Stimulated activated CD8-positive, alpha-beta memory T cell treated with anti-CD3 and anti-CD28 coated beads, Interleukin-7, amount 100 ng/mL, for 24 hours (primary cell): ENCODE results near the gene MIS18A.
"Not testable (repeated sequence)": the region's sequence is repeated elsewhere in the genome, so short reads cannot be mapped to it uniquely, and the experiment has no call there.

Experiments used
- DNase-seq: peaks from one replicate; pipeline ENCODE4 v3.0.0-alpha.2; 2020; ENCODE audit warnings: low read depth

MIS18A gene

DNA sequence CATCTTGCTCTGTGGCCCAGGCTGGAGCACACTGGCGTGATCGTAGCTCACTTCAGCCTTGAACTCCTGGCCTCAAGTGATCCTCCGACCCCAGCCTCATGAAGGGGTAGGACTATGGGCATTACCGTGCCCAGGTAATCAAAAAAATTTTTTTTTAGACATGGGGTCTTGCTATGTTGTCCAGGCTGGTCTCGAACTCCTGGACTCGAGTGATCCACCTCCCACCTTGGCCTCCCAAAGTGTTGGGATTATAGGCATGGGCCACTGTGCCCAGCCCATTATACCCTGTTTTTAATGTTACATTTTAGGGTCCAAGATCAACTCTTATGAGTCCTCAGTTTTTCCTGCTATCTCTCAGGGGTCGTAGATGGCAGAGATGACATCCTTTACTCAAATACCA lies 26.1 kb upstream of the MIS18A start:
- DNase-seq = no peak

DNA sequence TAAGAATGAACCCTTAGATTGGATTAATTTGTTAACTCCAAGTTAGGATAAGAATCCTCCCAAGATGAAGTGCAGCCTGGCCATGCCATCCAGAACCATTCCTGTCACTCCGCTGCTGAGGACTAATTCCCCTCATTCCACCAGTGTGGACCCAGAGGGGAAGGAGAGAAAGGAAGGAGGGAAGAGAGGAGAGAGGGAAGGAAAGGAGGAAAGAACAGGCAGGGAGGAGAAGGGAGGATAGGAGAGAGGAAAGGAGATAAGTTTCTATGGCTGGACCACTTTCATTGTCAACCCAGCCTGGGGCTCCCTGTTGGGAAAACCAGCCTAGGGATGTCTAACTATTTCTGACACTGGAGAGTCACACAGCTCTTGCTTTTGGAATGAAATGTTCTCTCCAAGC lies 24.5 kb upstream of the MIS18A start:
- no peak for DNase-seq

DNA sequence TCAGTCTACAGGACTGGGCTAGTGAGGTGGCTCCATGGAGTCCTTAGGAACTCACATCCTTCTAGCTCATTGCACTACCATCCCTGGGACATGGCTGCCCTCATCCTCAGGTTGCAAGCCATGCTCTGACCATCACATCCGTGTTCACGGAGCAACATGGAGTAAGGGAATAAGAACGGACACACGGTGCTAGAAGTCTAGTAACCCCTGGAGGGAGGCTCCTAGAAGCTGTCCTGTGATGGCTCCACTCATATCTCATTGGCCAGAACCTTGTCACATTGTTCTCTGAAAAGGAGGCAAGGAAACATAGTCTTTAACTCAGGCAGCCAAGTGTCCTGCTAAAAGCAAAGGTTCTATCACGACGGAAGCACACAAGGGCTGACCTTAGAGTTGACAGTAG lies 23.7 kb upstream of the MIS18A start:
- no peak for DNase-seq

DNA sequence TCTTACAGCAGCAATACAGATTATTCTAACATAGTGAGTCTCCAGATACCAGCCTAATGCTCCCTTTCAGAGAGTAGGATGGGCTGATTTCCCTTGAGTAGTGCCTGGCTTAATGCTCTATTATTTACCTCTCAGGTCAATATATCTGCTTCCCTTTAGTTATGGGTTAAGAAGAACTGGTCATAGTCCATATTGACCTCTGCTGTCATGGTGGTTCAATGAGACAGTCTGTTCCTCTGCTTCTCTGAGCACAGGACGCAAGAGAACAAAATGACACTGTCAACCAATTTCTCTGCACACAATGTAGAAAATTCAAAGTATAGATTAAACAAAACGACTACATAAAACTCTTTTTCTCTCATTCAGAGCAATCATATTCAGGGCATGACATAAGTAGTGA lies 22.7 kb upstream of the MIS18A start:
- no peak for DNase-seq

DNA sequence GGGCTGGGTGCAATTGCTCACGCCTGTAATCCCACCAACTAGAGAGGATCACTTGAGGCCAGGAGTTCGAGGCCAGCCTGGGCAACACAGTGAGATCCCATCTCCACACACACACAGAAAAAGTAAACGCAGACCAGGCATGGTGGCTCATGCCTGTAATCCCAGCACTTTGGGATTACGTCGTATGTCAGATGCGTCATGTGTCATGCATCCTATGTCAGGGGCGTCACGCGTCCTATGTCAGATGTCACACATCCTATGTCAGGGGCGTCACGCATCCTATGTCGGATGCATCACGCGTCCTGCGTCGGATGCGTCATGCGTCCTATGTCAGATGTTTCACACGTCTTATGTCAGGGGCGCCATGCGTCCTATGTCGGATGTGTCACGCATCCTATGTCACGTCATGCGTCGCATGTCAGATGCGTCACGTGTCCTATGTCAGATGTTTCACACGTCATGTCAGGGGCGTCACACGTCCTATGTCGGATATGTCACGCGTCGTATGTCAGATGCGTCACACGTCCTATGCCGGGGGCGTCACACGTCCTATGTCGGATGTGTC lies 21.4 kb upstream of the MIS18A start:
- no peak for DNase-seq

DNA sequence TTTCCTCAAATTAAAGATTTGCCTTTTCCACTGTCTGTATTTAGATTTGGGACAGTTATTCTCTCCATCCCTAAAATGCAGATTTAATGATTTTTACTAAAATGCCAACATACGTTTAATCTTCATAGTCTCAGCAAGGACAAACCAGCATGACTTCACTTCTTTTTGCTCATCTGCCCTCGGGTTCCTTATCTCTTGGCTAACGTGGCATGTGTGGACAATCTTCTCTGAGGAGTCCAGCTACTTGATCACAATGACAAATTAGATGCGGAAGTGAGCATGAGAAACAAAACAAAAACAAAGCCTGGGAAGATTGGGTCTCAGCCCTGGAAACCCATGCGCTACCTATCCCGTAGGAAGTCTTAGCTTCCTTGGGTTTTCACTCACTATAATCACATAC lies 20.8 kb upstream of the MIS18A start:
- no peak for DNase-seq

DNA sequence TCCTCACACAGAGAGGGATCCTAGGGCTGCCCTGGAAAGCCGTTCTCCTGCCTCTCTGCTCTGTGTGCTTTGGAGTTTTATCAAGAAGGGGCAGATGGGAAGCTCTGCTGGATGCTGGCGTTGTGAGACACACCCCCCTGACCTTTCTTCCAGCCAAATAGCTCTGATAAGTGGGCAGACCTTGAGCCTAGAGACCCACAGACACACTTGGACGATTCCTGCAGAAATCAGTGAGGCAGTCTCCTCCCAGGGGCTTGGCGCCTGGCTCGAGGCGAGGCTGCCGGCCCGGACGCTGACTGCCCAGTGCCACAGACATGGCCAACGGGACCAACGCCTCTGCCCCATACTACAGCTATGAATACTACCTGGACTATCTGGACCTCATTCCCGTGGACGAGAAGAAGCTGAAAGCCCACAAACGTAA lies 19.8 kb upstream of the MIS18A start, which contains the start of gene MRAP:
Gene MRAP, plus strand, starts transcription at position 198 of the 424 bp plus-strand sequence. Its CDS starts 117 bp downstream, at position 315.
- no peak for DNase-seq

DNA sequence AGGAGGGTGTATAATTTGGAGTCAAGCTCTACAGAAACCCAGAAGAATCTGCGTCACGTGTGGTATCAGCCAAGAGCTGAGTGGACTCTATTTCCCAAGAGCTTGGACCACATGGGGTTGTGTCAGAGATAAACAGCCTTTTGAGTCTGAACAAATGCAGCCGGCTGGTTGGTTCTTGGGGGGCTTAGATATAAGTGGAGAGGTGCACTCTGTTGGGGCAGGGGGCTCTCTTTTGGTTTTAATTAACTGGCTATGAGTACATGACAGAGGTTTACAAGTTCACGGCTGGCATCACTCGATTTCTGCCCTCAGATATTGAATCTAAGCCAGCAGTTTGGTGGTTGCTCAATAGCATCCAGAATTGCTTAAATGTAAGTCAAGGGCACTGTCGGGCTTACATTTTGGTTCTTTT lies 19.3 kb upstream of the MIS18A start:
- no peak for DNase-seq

DNA sequence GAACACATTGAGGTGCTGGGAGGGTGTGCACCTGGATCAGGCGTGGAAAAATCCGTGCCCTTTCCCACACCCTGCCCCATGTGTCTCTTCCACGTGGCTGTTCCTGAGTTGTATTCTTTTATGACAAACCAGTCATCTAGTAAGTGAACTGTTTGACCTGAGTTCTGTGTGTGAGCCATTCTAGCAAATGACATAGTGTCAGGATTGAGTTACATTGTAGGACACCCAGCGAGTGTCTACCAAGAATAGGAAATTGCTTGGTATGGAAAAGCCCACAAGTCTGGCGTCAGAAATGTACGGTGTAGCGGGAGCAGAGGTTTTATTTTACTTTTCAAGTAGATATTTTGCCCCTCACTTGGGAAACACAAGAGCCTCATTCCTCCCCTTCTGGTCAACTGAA lies 18.6 kb upstream of the MIS18A start:
- DNase-seq = no peak

DNA sequence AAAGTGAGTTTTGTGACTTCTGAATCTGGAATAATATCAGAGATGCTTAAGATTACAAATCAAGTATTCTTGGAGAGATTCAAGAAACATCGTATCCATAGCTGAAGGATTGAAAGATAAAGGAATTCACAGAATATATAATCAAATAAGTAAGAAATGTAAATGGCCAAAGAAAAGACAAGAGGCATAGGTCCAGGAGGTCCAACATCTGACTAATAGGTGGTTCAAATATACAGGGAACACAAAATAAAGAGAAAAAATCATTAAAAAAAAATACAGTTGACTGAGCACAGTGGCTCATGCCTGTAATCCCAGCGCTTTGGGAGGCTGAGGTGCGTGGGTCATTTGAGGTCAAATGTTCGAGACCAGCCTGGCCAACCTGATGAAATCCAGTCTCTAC lies 6.6 kb upstream of the MIS18A start:
- DNase-seq = no peak

DNA sequence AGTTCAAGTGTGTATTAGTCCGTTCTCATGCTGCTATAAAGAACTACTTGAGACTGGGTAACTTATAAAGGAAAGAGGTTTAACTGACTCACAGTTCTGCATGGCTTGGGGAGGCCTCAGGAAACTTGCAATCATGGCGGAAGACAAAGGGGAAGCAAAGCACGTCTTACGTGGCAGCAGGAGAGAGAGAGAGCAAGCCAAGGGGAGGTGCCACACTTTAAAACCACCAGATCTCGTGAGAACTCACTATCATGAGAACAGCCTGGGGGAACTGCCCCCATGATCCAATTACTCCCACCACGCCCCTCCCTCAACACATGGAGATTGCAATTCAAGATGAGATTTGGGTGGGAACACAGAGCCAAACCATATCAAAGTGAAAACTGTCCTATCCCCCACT lies 4.1 kb upstream of the MIS18A start:
- no peak for DNase-seq

DNA sequence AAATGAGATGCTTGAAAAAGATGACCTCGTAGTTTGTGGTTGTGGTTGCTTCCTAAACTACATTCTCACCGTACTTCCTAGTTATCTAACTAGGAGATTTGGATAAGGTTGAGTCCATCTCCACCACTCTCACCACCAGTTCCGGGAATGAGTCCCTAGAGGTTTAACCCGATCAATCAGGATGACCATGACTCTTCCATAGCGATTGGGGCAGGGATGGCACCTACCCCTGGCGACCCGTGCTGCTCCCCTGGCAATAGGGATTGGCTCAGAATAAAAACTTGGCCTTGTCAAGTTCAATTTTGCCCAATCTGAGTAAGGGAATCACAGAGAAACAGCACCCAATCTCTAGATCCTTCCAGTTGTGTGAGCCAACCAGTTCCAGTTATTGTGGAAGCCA lies 2.7 kb upstream of the MIS18A start:
- DNase-seq = no peak

DNA sequence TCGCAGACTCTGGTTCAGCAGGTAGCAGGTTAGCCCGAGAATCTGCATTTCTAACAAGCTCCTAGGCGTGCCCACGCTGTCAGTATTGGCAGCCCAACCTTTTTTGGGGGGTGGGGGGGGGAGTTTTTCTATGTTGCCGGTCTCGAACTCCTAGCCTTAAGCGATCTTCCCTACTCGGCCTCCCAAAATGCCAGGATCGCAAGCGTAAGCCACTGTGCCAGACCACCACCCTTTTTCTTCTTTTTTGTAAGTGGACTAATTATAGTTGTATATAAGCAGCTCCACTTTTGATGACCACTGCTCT lies 480 bp upstream of the MIS18A start:
- DNase-seq = no peak

DNA sequence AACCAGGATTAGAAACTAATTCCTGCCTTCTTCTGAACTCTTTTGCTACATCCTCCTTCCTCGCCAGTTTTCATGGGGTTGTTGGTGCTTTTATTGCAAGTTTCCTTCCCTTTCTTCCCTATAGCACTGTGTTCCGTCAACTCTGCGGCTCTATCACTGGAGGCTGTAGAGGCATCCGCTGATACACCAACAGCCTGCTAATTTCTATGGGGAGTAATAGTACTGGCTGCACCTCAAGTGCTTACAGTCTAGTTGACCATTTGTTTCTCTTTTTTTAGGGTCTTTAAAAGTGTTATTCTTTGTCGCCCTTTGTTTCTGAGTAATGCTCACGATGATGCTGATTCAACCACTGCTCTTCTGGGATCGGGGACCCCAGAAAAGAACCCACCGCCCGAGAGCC lies 746 bp downstream of the MIS18A start:
- no peak for DNase-seq

DNA sequence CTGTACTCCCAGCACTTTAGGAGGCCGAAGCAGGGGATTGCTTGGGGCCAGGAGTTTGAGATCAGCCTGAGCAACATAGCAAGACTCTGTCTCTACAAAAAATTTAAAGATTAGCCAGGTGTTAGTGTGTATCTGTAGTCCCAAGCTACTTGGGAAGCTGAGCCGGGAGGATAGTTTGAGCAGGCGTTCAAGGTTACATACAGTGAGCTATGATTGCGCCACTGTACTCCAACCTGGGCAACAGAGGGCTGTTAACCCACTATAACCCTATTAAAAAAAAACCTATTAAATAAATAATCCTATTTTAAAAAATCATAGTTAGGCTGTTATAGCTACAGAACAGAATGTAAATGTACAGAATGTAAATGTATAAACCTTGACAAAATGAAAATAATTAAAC lies 2.2 kb downstream of the MIS18A start:
- DNase-seq = no peak

DNA sequence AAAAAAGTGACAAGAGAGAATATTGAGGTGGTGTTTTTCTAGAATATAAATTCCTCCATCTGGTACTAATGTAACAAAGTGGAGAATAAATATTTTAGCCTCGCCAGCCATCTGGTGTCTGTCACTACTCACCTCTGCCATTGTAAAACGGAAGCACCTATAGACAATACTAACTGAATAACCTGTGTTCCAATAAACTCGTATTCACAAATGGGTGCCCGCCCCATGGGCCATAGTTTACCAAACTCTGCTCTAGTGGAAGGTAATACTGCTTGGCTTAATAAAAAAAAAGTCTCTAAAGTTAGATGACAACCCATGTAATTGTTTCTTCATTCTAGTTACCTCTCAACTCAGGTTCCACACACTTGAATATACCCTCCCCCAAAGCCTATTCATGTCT lies 8.1 kb downstream of the MIS18A start:
- no peak for DNase-seq

DNA sequence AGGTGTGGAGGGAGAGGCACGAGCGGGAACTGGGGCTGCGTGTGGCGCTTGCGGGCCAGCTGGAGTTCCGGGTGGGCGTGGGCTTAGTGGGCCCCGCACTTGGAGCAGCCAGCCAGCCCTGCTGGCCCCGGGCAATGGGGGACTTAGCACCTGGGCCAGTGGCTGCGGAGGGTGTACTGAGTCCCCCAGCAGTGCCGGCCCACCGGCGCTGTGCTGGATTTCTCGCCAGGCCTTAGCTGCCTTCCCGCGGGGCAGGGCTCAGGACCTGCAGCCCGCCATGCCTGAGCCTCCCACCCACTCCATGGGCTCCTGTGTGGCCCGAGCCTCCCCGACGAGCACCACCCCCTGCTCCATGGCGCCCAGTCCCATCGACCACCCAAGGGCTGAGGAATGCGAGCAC lies 13.5 kb downstream of the MIS18A start:
- DNase-seq = not testable (repeated sequence)

DNA sequence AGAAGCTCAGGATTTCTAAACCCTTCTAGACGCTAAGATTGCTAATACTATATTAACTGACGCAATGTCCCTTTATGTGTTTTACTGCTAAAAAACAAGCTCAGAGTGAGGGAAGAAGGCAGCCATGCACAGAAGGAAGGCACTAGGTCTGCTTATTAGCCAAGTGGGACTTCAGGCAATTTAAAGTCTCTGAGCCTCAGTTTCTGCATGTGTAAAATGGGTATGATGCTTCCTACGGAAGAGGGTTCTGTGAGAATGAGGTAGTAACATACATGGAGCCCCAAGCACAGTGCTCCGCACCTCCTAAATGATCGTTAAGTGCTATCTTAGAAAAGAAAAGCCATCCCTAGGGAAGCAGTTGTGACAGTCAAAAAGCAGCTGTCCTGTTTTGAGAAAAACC lies 16.9 kb downstream of the MIS18A start:
- DNase-seq = no peak

DNA sequence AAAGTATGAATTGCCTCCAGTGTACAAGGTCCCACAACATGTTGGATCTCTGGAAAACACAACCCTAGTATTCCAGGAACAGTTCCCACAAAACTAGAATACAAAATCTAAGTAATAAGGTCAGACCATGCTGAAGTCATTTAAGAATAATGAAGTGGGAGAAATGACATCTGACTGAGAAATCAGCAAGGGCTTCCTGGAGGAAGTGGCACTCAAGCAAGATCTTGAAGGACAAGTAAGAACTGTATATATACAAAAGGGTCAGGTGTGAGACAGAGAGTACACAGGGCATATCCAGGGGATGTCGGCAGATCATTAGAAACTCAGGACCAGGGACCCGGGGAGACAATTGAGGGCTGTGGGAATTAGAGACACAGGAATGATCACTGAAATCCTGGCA lies 18.7 kb downstream of the MIS18A start:
- DNase-seq = no peak

DNA sequence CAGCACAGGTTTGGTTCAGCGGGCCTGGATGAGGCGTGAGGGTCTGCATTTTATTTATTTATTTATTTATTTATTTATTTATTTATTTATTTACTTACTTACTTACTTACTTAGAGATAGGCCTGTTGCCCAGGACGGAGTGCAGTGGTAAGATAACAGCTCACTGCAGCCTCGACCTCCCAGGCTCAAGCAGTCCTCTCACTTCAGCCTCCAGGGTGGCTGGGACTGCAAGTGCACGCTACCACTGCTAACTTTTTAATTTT lies 20.1 kb downstream of the MIS18A start:
- not testable (repeated sequence) for DNase-seq

DNA sequence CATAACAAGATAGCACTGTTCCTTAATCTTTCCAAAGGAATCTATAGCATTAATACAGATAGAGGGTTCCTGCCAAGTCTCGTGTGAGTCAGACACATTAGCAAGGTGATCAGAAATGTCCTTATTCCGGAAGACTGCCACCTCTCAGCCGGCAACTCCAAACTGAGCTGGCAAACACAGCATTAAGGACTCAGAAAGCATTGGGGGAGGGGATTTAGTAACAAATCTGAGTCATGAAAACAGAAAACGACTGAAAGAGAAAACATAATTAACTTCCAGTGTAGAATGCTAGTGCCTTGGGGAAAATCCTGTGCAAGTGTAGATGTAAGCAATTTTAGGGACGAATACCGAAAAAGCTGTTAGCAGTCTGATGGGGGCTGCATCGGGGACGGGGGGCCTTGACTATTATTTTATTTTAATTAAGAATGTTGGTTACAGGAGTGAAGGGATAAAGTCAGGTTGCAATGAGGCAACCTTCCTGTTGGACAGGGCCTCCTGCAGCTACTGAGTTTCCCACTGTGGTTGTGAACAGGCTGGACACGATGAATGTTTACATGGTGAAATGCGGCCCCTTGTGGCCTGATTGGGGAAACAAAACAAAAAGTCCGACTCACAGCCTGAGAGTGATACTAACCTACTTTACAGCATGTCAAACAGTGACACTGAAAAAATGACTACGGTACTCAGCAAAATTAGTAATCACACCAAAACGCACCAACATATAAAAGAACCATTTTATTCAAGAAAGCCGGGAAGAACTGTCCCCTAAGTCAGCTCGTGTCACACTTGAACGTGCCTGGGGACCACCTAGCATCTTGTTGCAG lies 20.7 kb downstream of the MIS18A start:
- no peak for DNase-seq

DNA sequence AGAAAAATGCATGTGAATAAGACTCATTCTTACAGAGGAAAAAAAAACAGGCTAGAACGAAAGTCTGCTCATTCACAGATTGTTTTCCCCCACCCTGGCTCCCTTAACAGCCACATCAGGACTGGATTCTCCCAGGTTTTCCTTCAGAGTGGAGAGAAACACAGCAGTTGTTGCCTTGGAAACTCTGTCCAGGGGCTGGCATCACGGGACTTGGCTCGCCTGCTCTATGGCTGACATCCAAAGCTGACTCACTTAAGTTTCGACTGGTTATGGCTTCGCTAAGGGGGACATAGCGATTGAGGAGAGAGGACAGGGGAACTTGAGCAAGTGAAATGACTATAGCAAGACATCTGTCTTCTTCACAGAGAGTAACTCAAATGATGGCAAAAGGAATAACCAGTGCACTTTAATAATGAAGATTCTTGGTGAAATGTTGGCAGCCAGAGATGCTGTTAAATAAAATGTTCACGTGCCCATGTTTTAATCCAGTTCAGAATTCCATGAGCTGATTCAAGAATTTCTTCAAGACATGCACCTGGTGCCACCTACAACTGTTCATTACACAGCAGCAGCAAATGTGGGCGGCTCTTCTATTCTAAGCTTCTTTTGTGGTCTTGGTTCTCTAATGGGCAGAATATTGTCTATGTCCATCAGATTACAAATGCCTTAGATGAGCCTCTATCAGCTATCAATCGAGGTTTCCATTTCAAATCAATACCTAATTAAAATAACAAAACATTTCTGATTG lies 21.8 kb downstream of the MIS18A start:
- DNase-seq = no peak

DNA sequence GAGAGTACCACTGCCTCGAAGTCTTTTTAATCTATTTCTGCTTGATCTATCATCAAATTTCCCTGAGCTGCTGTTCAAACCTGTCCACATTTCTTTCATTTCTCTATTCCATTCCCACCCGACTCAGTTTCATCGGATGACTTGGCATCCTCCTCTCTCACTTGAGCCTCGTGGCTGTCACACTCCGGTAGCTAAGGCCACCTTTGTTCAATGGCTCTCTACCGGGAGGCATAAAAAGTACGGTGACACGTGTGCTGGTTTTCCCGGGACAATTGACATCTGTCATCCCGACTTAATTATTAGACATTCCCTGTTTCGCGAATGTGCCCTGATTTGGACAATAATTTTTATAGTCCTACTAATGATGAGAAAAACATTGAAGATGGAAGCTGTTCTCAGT lies 22.6 kb downstream of the MIS18A start:
- DNase-seq = no peak

DNA sequence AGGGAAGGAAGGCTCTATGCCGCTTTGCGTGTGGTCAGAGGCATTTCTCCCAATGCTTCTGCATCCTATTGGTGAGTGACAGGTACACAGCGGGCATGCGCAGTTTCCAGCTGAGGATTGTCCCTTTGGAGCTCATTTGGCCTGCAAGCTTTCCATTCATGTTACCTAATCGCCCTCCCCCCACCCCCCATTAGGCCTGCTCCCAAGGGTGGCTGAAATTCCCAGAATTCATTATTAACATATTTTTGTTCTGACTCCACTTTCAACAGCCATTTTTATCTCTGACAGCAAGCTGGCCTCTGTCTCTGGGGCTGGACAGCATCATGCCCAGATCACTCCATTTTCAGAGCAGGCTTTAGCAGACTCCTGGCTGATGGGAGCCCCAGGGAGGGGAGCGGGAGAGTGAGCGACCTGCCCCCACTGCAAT lies 25.6 kb downstream of the MIS18A start:
- no peak for DNase-seq
